ENCODE data around the gene VWA5A.

- TF ChIP-seq CTCF (IDR thresholded peaks at IDR 0.05) (no peak), POLR2A (IDR thresholded peaks at IDR 0.05) (no peak)
These were observed 34.8 kb upstream of the VWA5A start for GRCh38 chr11:124080327-124081001.

Data from uterus (tissue), 2 donors.